Stimulated activated CD4-positive, alpha-beta T cell treated with anti-CD3 and anti-CD28 coated beads, Interleukin-4, amount 100 ng/mL, for 24 hours (primary cell): ENCODE measurements around the gene NCOA1.
"Not testable (repeated sequence)": the region's sequence is repeated elsewhere in the genome, so short reads cannot be mapped to it uniquely, and the experiment has no call there.

Source experiments
- DNase-seq: peaks from one replicate; pipeline ENCODE4 v3.0.0-alpha.2; 2020

The NCOA1 gene

GRCh38 chr2:24509425-24509824 lies 18.4 kb downstream of the NCOA1 start:
- no peak for DNase-seq

GRCh38 chr2:24509840-24510239 lies 18.8 kb downstream of the NCOA1 start:
- no peak for DNase-seq

DNA sequence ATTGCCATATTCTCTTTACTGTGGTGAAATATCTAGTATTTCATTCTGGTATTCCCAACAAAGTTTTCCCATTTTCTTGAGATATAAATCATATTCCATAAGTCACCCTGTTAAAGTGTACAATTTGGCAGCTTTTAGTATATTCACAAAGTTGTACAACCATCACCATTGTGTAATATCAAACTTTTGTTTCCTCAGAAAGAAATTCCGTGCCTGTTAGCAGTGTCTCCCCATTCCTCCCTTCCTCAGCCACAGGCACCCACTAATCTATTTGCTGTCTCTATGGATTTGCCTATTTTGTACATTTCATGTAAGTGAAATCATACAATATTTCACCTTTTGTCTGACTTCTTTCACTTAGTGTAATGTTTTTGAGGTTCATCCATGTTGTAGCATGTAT lies 19.7 kb downstream of the NCOA1 start:
- DNase-seq = no peak

DNA sequence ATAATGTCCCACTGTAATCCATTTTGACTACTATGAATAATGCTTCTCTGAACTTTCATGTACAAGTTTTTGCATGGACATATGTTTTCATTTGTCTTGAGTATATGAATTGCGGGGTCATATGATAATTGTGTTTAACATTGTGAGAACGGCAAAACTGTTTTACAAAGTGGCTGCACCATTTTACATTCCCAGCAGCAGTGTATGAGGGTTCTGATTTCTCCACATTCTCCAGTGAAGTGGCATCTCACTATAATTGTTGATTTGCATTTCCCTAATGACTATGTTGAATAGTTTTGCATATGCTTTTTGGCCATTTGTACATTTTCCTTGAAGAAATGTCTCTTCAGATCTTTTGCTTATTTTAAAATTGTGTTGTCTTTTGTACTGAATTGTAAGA lies 20.1 kb downstream of the NCOA1 start:
- no peak for DNase-seq

DNA sequence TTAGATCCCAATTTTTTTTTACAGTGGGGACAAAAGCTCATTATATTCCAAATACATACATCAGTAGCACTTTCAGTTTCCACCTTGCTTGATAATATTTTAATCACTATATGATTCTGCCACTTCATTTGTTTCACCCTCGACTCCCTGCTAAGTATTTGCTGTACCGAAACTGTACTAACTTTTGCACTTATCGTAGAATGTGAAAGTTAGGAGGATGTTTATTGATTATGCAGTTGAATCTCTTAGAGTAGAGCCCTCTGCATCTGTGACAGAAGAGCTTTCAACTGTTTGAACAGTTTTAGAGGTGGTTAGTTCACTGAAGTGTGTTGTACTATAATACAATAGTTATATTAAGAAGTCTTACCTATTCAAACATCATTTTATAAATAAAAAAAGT lies 20.8 kb downstream of the NCOA1 start:
- no peak for DNase-seq

DNA sequence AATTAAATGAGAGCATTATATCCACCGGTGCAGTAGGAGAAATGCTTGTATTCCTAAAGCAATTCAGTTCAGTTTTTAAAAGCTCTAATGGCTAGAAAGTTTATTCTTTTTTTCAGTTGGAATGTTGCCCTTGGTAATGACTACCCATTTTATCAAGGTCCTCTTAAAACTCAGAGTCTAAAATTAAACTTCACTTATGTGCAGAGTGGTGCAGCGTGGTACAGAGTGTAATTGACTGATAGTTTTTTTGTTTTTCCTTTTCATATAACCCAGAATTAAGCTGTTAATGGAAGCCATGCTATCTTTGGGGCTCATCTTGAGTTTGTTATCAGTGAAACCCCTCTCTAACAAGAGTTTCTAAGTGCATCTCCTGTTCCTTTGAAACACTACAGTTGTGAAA lies 21.4 kb downstream of the NCOA1 start:
- DNase-seq = no peak

DNA sequence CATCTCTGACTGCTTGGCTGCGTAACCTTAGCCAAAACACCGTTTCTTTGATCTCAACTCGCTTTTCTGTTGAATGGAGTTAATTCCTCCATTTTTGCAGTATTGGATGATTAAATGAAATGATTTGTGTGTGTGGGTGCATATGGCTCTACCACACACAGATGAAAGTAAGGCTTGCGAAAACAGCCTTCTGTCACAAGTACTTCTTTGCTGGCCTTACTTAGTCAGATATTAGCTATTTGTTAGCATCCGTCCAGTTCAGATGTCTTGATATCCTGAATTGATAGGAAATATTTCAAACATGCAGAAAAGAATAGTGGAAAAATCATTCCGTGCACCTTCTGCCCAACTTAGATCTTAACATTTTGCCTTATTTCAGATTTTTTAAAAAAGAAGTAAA lies 21.8 kb downstream of the NCOA1 start:
- DNase-seq = no peak

DNA sequence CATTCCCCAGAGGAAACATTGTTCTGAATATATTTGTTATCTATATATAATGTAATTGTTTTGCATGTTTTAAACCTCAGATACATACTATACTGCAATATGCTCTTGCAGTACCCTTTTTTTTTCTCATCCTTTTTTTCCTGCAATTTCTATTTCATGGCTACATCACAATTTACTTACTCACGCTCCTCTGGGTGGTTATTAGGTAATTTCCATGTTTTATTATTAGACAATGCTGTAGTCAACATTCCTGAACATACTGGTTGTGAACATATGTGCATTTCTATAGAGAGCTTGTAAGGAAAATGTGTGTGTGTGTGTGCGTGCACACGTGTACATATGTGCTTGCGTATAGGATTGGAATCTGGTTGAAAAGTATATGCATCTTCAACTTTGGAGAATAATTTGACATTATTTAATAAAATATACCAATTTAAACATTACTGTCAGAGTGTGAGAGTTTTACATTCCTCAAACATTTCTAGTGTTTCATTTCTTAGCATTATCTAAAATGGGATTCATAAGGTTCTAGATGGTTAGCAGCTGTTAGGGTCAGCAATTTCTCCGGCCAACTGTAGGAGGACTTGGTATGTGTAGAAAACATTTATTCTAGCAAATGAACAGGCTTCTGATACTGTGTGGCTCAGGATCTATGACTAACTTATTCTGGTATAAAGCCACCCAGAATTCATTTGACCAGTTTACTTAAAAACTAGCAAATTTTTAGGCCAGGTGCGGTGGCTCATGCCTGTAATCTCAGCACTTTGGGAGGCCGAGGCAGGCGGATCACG lies 22.4 kb downstream of the NCOA1 start:
- no peak for DNase-seq

- no peak for DNase-seq
Measured at GRCh38 chr2:24514820-24515219, 23.8 kb downstream of the NCOA1 start.

DNA sequence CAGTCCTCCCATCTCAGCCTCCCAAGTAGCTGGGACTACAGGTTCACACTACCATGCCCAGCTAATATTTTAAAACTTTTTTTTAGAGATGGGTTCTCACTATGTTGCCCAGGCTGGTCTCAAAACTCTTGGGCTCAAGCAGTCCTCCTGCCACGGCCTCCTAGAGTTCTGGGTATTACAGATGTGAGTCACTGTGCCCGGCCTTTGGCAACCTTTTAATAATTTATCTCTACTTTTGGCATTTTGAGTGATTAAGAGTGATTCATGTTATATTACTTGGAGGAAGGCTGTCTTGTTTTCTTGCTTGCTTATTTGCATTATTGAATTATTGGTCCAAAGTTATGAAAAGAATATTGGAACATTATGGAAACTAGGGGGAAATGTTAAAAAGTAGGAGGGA lies 24.3 kb downstream of the NCOA1 start:
- no peak for DNase-seq

GRCh38 chr2:24515831-24516230 lies 24.8 kb downstream of the NCOA1 start:
- no peak for DNase-seq

DNA sequence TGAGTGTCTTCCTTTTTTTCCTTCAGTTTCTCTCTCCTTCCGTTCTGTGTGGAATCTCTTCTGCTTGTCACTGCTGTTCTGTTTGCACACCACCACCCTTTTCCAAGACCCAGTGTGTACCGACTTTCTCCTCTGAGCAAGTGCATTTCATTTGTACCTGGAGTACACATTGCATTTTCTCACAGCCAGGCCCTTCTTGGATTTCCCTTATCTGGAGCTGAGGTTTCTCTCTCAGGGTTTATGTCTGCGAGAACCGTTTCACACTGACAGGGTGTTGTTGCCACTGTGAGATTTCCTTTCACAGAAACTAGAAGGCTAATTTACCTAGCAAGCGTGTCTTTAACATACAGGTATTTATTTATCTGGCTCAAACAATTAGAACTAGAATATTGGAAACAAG lies 26.2 kb downstream of the NCOA1 start:
- DNase-seq = no peak

DNA sequence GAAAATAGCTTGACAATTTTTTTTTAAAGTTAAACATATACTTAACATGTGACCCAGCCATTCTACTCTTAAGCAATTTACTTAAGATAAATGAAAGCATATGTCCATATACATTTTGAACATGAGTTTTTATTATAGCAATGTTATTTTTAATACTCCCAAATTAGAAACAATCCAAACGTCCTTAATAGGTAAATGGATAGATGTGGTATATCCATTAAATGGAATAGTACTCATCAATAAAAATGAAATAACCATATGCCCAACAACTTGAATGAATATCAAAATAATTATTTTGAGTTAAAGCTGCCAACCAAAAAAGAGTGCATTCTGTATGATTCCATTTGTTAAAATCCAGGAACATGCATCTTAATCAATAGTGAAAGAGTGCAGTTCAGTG lies 29.1 kb downstream of the NCOA1 start:
- DNase-seq = no peak

DNA sequence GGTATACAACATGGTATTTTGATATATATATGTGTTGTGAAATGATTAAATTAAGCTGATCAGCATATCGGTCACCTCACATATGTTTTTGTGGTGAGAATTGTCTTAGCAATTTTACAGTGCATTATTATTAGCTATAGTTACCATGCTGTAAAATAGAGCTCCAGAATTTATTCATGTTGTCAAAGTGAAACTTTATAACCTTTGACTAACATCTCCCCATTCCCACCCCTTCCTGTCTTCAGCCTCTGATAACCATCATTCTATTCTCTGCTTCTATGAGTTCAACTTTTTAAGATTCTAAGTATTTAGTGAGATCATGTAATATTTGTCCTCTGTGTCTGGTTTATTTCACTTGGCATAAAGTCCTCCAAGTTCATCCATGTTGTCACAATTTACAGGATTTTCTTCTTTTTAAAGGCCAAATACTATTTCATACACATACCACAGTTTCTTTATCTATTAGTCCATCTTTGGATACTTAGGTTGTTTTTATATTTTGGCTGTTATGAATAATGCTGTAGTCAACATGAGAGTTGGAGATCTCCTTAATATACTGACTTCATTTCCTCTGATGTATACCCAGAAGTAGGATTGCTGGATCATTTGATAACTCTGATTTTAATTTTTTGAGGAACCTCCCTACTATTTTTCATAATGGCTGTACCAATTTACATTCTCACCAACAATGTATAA lies 30.3 kb downstream of the NCOA1 start:
- DNase-seq = no peak

- no peak for DNase-seq
Measured at GRCh38 chr2:24521975-24522639, 31.1 kb downstream of the NCOA1 start.

DNA sequence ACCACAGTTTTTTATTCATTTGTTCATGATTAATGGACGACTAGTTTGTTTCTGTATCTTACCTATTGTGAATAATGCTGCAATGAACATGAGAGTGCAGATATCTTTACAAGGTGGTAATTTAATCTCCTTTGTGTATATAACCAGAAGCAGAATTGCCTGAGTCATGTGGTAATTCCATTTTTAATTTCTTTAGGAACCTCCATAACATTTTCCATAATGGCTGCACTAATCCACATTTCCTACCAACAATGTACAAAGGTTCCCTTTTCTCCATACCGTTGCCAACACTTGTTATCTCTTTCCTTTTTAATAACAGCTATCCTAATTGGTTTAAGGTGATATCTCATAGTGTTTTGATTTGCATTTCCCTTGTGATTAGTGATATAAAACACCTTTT lies 36.5 kb downstream of the NCOA1 start:
- DNase-seq = no peak

DNA sequence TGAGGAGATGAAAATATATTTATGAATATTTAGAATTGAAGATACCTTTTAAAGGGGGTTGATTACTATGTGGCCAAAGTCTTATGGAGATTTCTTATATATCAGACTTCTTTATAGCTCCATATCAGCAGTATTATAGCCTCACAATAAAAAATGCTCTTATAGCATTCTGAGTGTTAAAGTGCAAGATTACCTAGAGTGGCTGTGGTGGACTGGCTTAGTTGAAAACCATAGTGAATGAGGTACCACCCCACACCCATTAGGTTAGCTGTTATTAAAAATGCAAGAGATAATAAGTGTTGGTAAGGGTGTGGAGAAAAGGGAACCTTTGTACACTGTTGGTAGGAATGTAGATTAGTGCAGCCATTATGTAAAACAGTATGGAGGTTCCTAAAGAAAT lies 39.7 kb downstream of the NCOA1 start:
- no peak for DNase-seq

- not testable (repeated sequence) for DNase-seq
Measured at GRCh38 chr2:24531610-24532009, 40.6 kb downstream of the NCOA1 start.

- not testable (repeated sequence) for DNase-seq
Measured at GRCh38 chr2:24532057-24532456, 41.0 kb downstream of the NCOA1 start.

GRCh38 chr2:24533574-24533973 lies 42.5 kb downstream of the NCOA1 start:
- DNase-seq = not testable (repeated sequence)

DNA sequence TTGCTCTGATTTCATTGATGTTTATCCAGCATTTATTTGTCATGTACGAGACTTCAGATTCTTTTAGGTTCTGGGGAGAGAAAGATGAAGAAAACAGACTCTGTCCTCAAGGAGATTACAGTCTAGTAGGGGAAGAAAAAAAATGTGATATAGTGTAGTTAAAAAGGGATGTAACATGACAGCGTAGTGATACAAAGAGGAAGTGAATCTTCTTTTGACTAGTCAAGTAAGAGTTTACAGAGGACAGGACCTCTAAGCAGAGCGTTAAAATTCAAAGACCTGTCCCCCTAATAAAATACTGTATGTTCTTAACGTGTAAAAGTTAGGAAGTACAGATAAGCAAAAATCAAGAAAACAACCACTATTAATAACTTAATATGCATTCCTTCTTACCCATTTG lies 47.7 kb downstream of the NCOA1 start:
- no peak for DNase-seq

DNA sequence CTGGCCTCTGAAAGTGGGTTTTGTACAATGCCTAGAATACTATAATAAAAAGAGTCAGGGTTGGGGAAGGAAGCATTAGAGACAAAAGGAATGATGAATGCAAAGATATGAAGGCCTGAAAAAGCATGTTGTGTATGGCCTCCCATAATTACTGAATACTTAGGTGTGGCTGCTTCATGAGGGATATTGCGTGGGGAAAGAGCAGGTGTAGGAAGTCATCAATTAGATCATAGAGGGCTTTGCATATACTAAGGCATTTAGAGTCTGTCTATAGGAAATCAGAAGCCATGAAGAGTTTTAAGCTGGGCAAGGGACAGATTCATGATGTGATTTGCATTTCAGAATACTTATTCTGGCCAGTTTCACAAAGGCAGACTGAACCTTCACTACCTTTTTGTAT lies 48.2 kb downstream of the NCOA1 start:
- no peak for DNase-seq

DNA sequence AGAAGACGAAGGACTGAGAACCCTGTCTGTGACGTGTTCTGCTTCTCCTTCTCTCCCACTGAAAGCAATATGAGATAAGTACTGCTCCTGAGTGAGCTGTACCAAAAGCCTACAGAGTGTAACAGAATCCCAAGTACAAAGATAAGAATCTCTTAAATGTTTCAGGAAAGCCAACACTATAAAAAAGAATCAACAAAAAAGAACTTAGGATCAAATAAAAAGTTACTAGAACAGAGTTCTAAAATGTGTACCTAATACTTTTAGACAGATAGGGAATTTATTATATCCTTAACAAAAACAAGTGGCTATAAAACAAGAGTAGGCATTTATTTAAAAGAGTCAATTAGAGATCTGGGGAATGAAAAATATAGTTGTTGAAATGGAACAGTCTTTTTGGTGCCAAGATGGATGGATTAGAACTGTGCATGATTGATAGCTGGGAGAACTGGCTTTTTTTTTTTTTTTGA lies 49.0 kb downstream of the NCOA1 start:
- no peak for DNase-seq

DNA sequence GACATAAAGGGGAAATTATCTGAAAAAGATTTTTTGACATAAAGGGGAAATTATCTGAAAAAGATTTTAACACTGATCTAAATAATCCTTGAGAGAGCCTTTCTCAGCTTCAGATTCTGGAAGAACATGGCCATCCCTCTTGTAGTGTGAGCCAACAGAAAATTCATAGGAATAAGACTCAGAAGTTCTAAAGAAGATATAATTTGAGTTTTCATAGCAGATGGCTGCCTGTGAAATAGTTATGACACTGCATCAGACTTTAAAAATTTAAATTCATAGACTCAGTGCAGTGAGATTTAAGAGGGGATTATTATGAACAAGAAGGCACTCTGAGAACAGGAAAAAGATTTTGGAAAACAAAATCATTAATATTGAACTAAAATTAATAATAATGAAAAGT lies 50.6 kb downstream of the NCOA1 start:
- DNase-seq = no peak
